ENCODE results near the gene LPAR1.
"Not testable (repeated sequence)": the region's sequence is repeated elsewhere in the genome, so short reads cannot be mapped to it uniquely, and the experiment has no call there.

The LPAR1 gene

GRCh38 chr9:110825950-110826349 lies 212.3 kb downstream of the LPAR1 start:
- DNase-seq (ENCODE audit: low read depth in 3 of 3, low spot score in 1 of 3): no peak

- not testable (repeated sequence) for DNase-seq (ENCODE audit: low read depth in 3 of 3, low spot score in 1 of 3)
Measured at GRCh38 chr9:110825129-110825528, 213.1 kb downstream of the LPAR1 start.
